ENCODE measurements around the gene SLC2A5. TPM values are rescaled to one million over a fixed set of nuclear protein-coding genes. Genes with fewer than 3 reads are reported as not detected.

SLC2A5 gene
- total RNA-seq, 1 donor from 2014 or later = 0.26 TPM

- DNase-seq (ENCODE audit: low read depth) = no peak
- H3K36me3 ChIP-seq (ENCODE audit: control insufficient read depth, insufficient read depth, low read length) = peaks cover 26% of the 10 kb centered on the region
- H3K4me3 ChIP-seq (ENCODE audit: low read depth, low read length) = no peak overlapping the region
- TF ChIP-seq CTCF (IDR thresholded peaks at IDR 0.05; ENCODE audit: insufficient read depth, low read length, severe bottlenecking) = no peak
- FAIRE-seq = no peak
- no peaks in the 10 kb centered on the region for H3K27me3 ChIP-seq (ENCODE audit: control insufficient read depth, insufficient read depth, low read length)
Measured at GRCh38 chr1:9105336-9105867, 36.0 kb upstream of the SLC2A5 start.

- peak; percentile 86 for TF ChIP-seq CTCF (IDR thresholded peaks at IDR 0.05; ENCODE audit: insufficient read depth, low read length, severe bottlenecking)
- no peaks in the 10 kb centered on the region for H3K27me3 ChIP-seq (ENCODE audit: control insufficient read depth, insufficient read depth, low read length)
- no peak overlapping the region for H3K4me3 ChIP-seq (ENCODE audit: low read depth, low read length)
- no peak for DNase-seq (ENCODE audit: low read depth)
- peaks cover 17% of the 10 kb centered on the region for H3K36me3 ChIP-seq (ENCODE audit: control insufficient read depth, insufficient read depth, low read length)
- peak; percentile 52 for FAIRE-seq
Measured at GRCh38 chr1:9101510-9102146, 32.2 kb upstream of the SLC2A5 start.

- Histone ChIP-seq H3K4me3 (ENCODE audit: low read depth, low read length) (no peak overlapping the region), H3K36me3 (ENCODE audit: control insufficient read depth, insufficient read depth, low read length) (peaks cover 15% of the 10 kb centered on the region), H3K27me3 (ENCODE audit: control insufficient read depth, insufficient read depth, low read length) (no peaks in the 10 kb centered on the region)
- TF ChIP-seq CTCF (IDR thresholded peaks at IDR 0.05; ENCODE audit: insufficient read depth, low read length, severe bottlenecking) = no peak
- FAIRE-seq = no peak
- no peak for DNase-seq (ENCODE audit: low read depth)
Measured at GRCh38 chr1:9100471-9101043, 31.1 kb upstream of the SLC2A5 start.

- Histone ChIP-seq H3K27me3 (ENCODE audit: control insufficient read depth, insufficient read depth, low read length) (no peaks in the 10 kb centered on the region), H3K4me3 (ENCODE audit: low read depth, low read length) (no peak overlapping the region), H3K36me3 (ENCODE audit: control insufficient read depth, insufficient read depth, low read length) (peaks cover 11% of the 10 kb centered on the region)
- DNase-seq (ENCODE audit: low read depth) (no peak), FAIRE-seq (no peak)
- no peak for TF ChIP-seq CTCF (IDR thresholded peaks at IDR 0.05; ENCODE audit: insufficient read depth, low read length, severe bottlenecking)
Measured at GRCh38 chr1:9099555-9099954, 30.1 kb upstream of the SLC2A5 start.

GRCh38 chr1:9097947-9098705 lies 28.7 kb upstream of the SLC2A5 start:
- no peaks in the 10 kb centered on the region for H3K27me3 ChIP-seq (ENCODE audit: control insufficient read depth, insufficient read depth, low read length)
- TF ChIP-seq CTCF (IDR thresholded peaks at IDR 0.05; ENCODE audit: insufficient read depth, low read length, severe bottlenecking) = no peak
- H3K36me3 ChIP-seq (ENCODE audit: control insufficient read depth, insufficient read depth, low read length) = peaks cover 2% of the 10 kb centered on the region
- FAIRE-seq (no peak), DNase-seq (ENCODE audit: low read depth) (no peak)
- no peak overlapping the region for H3K4me3 ChIP-seq (ENCODE audit: low read depth, low read length)
